ENCODE measurements around the gene SLIT1. TPM values are rescaled to one million over a fixed set of nuclear protein-coding genes. Genes with fewer than 3 reads are reported as not detected.
A peak's percentile ranks its signal among the peaks of the same experiment; 100 is the strongest.

The SLIT1 gene
- total and polyA plus RNA-seq, 2 of the 8 experiments (the other 6 are each of a cell fraction or from before 2014, with no cell fraction given) = 0.70 to 0.88 TPM

- no peaks in the 10 kb centered on the region for H3K79me2 ChIP-seq (ENCODE audit: control insufficient read depth in 1 of 2, insufficient read depth in 2 of 2, low read length in 2 of 2)
- FAIRE-seq (no peak), DNase-seq (ENCODE audit: low read depth in 1 of 2, low spot score in 2 of 2) (no peak)
- H4K91ac ChIP-seq (replicated peaks; ENCODE audit: insufficient read length, low read length) = no peak overlapping the region
- POLR2A ChIA-PET (ENCODE audit: partially characterized antibody) = interaction anchor here (1.1 kb wide), 1 partner anchor 12 kb away, joined by 3 read pairs; no protein-coding TSS in a partner anchor
- H4K8ac ChIP-seq (ENCODE audit: extremely low read depth, insufficient read depth, low read length) = no peak overlapping the region
- peaks cover 0 to 5% (median 2%) of the 10 kb centered on the region in 4 experiments; a peak in 4 of 7 replicates for H3K4me1 ChIP-seq (replicated peaks in 1 of 4; ENCODE audit: control insufficient read depth in 3 of 4, insufficient read depth in 4 of 4, low read length in 3 of 4)
- no peak overlapping the region for H2BK5ac ChIP-seq (ENCODE audit: low read depth, low read length)
- H3K4me3 ChIP-seq (ENCODE audit: extremely low read depth in 1 of 4, insufficient read depth in 2 of 4, low read depth in 3 of 4, low read length in 4 of 4) = no peak overlapping the region
- H3K23me2 ChIP-seq (ENCODE audit: low read depth, low read length) = no peaks in the 10 kb centered on the region
- no peak overlapping the region for H3K4ac ChIP-seq (replicated peaks; ENCODE audit: insufficient read length, low read depth, low read length)
- H4K20me1 ChIP-seq (replicated peaks in 1 of 2; ENCODE audit: control insufficient read depth in 1 of 2, insufficient read depth in 2 of 2, low read length in 2 of 2) = peaks cover 0 to 1% of the 10 kb centered on the region in 2 experiments
- H2BK15ac ChIP-seq (ENCODE audit: low read length) = 0 out of 2 replicates have a peak overlapping the region, but pooled peaks have one; percentile 31
- H3K56ac ChIP-seq (replicated peaks; ENCODE audit: insufficient read length, low read depth, low read length) = no peak overlapping the region
- H3K27ac ChIP-seq (ENCODE audit: low read depth, low read length) = no peak overlapping the region
- no peak overlapping the region for H4K5ac ChIP-seq (ENCODE audit: insufficient read length, low read depth, low read length)
- no peak overlapping the region for H2BK12ac ChIP-seq (ENCODE audit: low read depth, low read length)
- no peak overlapping the region for H2AK5ac ChIP-seq (ENCODE audit: low read depth, low read length)
- H3K4me2 ChIP-seq (ENCODE audit: insufficient read depth in 1 of 2, low read depth in 2 of 2, low read length in 2 of 2) = no peak overlapping the region
- CTCF ChIA-PET (ENCODE audit: partially characterized antibody) = interaction anchor here (0.6 to 42.3 kb wide), 13 partner anchors 8 to 523 kb away, joined by 3 to 1348 read pairs (median 4); no protein-coding TSS in a partner anchor
- H3K9ac ChIP-seq (replicated peaks in 1 of 4; ENCODE audit: extremely low read depth in 1 of 4, low read depth in 3 of 4, low read length in 3 of 4) = no peak overlapping the region
- no peaks in the 10 kb centered on the region for H3K27me3 ChIP-seq (replicated peaks in 1 of 4; ENCODE audit: control insufficient read depth in 3 of 4, extremely low read depth in 1 of 4, insufficient read depth in 3 of 4, low read length in 3 of 4)
- no peak overlapping the region for H3K14ac ChIP-seq (ENCODE audit: insufficient read length)
- no peaks in the 10 kb centered on the region for H3K36me3 ChIP-seq (ENCODE audit: control insufficient read depth in 2 of 4, insufficient read depth in 4 of 4, low read length in 3 of 4)
- H3K79me1 ChIP-seq (ENCODE audit: low read depth, low read length) = no peaks in the 10 kb centered on the region
- no peak overlapping the region for H3K23ac ChIP-seq (ENCODE audit: insufficient read length)
- no peak overlapping the region for H2BK120ac ChIP-seq (replicated peaks; ENCODE audit: low read depth, low read length)
- H3K9me3 ChIP-seq (ENCODE audit: insufficient read depth in 2 of 2, low read depth in 1 of 2, low read length in 1 of 2) = no peaks in the 10 kb centered on the region
- H3K18ac ChIP-seq (ENCODE audit: extremely low read depth, low read length) = no peak overlapping the region
- H2AFZ ChIP-seq (ENCODE audit: low read length) = no peak overlapping the region
- no peak overlapping the region for H2BK20ac ChIP-seq (ENCODE audit: low read length)
- 69% methylated on average over 10 of the region's 10 CpGs; no CpG with 5 or more reads in 1 of the 2 experiments for WGBS, 2 experiments (ENCODE audit: extremely low coverage in 1 of 2, insufficient coverage in 1 of 2, insufficient read length in 1 of 2, insufficient replicate concordance in 2 of 2, low coverage in 1 of 2, low lambda C conversion rate in 2 of 2, missing lambda C conversion rate in 1 of 2)
- TF ChIP-seq SP4 (IDR thresholded peaks at IDR 0.05; ENCODE audit: low read length) (no peak), KDM1A (IDR thresholded peaks at IDR 0.05; ENCODE audit: borderline replicate concordance, low read length) (no peak), POLR2A (IDR thresholded peaks at IDR 0.05; ENCODE audit: control extremely low read depth in 1 of 2, low read depth in 2 of 2, low read length in 2 of 2) (no peak), ATF2 (IDR thresholded peaks at IDR 0.05; ENCODE audit: low read length) (no peak), TEAD4 (IDR thresholded peaks at IDR 0.05; ENCODE audit: low read depth, low read length) (no peak), EZH2 (IDR thresholded peaks at IDR 0.05; ENCODE audit: low read depth, low read length, severe bottlenecking) (no peak), CREB1 (IDR thresholded peaks at IDR 0.05) (no peak), RNF2 (IDR thresholded peaks at IDR 0.05; ENCODE audit: borderline replicate concordance, low read depth, low read length, missing control alignments, poor library complexity, severe bottlenecking) (no peak), ASH2L (IDR thresholded peaks at IDR 0.05; ENCODE audit: low read length) (no peak), JUND (IDR thresholded peaks at IDR 0.05; ENCODE audit: low read length) (no peak), POLR2AphosphoS5 (IDR thresholded peaks at IDR 0.05; ENCODE audit: low read depth, low read length) (no peak), RXRA (IDR thresholded peaks at IDR 0.05; ENCODE audit: insufficient read depth, low read depth, low read length) (no peak)
- TF ChIP-seq, protein P1, sequence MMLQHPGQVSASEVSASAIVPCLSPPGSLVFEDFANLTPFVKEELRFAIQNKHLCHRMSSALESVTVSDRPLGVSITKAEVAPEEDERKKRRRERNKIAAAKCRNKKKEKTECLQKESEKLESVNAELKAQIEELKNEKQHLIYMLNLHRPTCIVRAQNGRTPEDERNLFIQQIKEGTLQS (IDR thresholded peaks at IDR 0.05; ENCODE audit: insufficient read depth, low read depth, low read length) = no peak
Observed at GRCh38 chr10:97090035-97090434, 95.7 kb downstream of the SLIT1 start.

Measured in H1 (cell line).